SK-N-SH treated with all-trans-retinoic acid at 6 μM for 48 hours (cell line): Measurements from ENCODE around the gene OPRM1.

Experiments
- RARB ChIP-seq: fragments of 250-450 bp; sonication (Bioruptor Pico); IDR thresholded peaks from 2 replicates; pipeline ENCODE4 v1.8.0; 2021; ENCODE audit warnings: mild to moderate bottlenecking, moderate library complexity
- ZC3H10 ChIP-seq: fragments of 250-450 bp; sonication (Bioruptor Pico); IDR thresholded peaks from 2 replicates; pipeline ENCODE4 v1.5.1; 2021; ENCODE audit warnings: mild to moderate bottlenecking, moderate library complexity
- TF ChIP-seq, protein P1 (sequence below): fragments of 250-450 bp; sonication (Bioruptor Pico); IDR thresholded peaks from 2 replicates; pipeline ENCODE4 v1.5.1; 2020; ENCODE audit warnings: low read depth, mild to moderate bottlenecking, moderate library complexity
- TF ChIP-seq, protein P2 (sequence below): fragments of 250-450 bp; sonication (Bioruptor Pico); IDR thresholded peaks from 2 replicates; pipeline ENCODE4 v1.8.0; 2021; ENCODE audit warnings: low read depth, mild to moderate bottlenecking, moderate library complexity, borderline replicate concordance

DNA sequence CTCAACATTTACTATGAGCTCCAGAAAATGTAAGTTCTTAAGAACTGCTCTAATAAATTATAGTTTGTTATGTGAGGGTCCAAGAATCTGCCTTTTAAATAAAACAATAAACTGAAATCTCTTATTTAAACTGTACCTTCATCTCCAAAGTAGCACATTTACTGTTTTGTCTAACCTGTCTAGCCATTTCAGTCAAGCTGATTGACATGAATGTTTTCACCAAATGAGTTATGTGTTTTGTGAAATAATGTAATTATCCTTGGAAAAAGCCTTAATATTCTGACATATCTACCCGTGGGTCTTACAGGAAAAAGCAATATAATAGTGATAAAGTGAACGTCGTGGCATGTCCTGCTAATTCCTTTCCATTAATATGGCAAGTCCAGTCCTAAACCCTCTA lies 57.8 kb downstream of the OPRM1 start:
- TF ChIP-seq, protein P1, sequence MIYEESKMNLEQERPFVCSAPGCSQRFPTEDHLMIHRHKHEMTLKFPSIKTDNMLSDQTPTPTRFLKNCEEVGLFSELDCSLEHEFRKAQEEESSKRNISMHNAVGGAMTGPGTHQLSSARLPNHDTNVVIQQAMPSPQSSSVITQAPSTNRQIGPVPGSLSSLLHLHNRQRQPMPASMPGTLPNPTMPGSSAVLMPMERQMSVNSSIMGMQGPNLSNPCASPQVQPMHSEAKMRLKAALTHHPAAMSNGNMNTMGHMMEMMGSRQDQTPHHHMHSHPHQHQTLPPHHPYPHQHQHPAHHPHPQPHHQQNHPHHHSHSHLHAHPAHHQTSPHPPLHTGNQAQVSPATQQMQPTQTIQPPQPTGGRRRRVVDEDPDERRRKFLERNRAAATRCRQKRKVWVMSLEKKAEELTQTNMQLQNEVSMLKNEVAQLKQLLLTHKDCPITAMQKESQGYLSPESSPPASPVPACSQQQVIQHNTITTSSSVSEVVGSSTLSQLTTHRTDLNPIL, result no peak
- TF ChIP-seq RARB, result no peak
- TF ChIP-seq ZC3H10 (CRISPR knock-in tag), result no peak
- TF ChIP-seq, protein P2, sequence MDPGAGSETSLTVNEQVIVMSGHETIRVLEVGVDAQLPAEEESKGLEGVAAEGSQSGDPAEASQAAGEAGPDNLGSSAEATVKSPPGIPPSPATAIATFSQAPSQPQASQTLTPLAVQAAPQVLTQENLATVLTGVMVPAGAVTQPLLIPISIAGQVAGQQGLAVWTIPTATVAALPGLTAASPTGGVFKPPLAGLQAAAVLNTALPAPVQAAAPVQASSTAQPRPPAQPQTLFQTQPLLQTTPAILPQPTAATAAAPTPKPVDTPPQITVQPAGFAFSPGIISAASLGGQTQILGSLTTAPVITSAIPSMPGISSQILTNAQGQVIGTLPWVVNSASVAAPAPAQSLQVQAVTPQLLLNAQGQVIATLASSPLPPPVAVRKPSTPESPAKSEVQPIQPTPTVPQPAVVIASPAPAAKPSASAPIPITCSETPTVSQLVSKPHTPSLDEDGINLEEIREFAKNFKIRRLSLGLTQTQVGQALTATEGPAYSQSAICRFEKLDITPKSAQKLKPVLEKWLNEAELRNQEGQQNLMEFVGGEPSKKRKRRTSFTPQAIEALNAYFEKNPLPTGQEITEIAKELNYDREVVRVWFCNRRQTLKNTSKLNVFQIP (CRISPR knock-in tag), result no peak
